ENCODE measurements around the gene NEMP1. TPM values are rescaled to one million over a fixed set of nuclear protein-coding genes. Genes with fewer than 3 reads are reported as not detected.

NEMP1 gene
- total and polyA plus RNA-seq, 2 of the 13 experiments (the other 11 are each of a cell fraction or from before 2014, with no cell fraction given) = 11.4 to 12.9 TPM

DNA sequence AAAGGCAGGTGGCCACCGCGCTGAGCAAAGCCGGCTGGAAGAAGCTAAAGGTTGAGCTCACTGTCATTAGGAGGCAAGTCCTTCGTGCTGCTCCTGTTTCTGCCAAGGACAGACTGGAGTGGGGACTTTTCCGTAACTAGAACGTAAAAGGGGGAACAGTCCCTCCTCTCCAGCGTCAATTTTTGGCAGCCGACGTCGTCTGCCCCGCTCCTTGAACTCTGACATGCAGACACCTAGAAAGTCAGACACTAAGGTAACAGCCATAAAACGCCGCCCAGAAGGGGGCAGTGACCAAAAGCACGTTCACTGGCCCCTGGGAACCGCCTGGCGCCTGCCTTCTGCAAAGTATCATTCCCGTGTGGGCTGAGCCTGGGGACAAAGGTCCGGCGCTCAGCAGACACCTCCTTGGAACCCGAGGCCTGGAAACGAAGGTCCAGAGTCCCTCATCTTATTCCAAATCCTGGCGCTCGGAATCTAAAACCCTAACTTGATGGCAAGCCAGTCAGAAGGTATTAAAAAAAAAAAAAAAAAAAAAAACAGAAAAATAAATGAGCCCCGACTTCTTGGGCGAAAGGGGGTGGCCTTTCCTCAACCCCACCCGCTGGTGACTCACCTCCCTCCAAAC lies 48.6 kb upstream of the NEMP1 start (continued):
- TF ChIP-seq ZNF296 (CRISPR knock-in tag; conservative IDR thresholded peaks at IDR 0.05) (no peak), CEBPG (CRISPR knock-in tag; IDR thresholded peaks at IDR 0.05) (peak; percentile 22; the same call in 1 of the 2 replicates), NFYC (CRISPR knock-in tag; IDR thresholded peaks at IDR 0.05) (no peak), TARDBP (CRISPR knock-in tag; IDR thresholded peaks at IDR 0.05) (peak; percentile 74; the same call in 1 of the 2 replicates), SYNCRIP (IDR thresholded peaks at IDR 0.05; ENCODE audit: insufficient read depth, low read depth, low read length) (no peak), ZNF556 (CRISPR knock-in tag; IDR thresholded peaks at IDR 0.05; ENCODE audit: borderline replicate concordance) (no peak; the same call in 1 of the 2 replicates), SNAPC2 (CRISPR knock-in tag; IDR thresholded peaks at IDR 0.05) (no peak), RAD51 (IDR thresholded peaks at IDR 0.05; ENCODE audit: borderline replicate concordance) (no peak)
- TF ChIP-seq, protein P1, sequence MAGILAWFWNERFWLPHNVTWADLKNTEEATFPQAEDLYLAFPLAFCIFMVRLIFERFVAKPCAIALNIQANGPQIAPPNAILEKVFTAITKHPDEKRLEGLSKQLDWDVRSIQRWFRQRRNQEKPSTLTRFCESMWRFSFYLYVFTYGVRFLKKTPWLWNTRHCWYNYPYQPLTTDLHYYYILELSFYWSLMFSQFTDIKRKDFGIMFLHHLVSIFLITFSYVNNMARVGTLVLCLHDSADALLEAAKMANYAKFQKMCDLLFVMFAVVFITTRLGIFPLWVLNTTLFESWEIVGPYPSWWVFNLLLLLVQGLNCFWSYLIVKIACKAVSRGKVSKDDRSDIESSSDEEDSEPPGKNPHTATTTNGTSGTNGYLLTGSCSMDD (CRISPR knock-in tag; IDR thresholded peaks at IDR 0.05) = no peak
- TF ChIP-seq, protein P2, sequence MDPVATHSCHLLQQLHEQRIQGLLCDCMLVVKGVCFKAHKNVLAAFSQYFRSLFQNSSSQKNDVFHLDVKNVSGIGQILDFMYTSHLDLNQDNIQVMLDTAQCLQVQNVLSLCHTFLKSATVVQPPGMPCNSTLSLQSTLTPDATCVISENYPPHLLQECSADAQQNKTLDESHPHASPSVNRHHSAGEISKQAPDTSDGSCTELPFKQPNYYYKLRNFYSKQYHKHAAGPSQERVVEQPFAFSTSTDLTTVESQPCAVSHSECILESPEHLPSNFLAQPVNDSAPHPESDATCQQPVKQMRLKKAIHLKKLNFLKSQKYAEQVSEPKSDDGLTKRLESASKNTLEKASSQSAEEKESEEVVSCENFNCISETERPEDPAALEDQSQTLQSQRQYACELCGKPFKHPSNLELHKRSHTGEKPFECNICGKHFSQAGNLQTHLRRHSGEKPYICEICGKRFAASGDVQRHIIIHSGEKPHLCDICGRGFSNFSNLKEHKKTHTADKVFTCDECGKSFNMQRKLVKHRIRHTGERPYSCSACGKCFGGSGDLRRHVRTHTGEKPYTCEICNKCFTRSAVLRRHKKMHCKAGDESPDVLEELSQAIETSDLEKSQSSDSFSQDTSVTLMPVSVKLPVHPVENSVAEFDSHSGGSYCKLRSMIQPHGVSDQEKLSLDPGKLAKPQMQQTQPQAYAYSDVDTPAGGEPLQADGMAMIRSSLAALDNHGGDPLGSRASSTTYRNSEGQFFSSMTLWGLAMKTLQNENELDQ (CRISPR knock-in tag; IDR thresholded peaks at IDR 0.05; ENCODE audit: borderline replicate concordance) = no peak
- TF ChIP-seq, protein P3, sequence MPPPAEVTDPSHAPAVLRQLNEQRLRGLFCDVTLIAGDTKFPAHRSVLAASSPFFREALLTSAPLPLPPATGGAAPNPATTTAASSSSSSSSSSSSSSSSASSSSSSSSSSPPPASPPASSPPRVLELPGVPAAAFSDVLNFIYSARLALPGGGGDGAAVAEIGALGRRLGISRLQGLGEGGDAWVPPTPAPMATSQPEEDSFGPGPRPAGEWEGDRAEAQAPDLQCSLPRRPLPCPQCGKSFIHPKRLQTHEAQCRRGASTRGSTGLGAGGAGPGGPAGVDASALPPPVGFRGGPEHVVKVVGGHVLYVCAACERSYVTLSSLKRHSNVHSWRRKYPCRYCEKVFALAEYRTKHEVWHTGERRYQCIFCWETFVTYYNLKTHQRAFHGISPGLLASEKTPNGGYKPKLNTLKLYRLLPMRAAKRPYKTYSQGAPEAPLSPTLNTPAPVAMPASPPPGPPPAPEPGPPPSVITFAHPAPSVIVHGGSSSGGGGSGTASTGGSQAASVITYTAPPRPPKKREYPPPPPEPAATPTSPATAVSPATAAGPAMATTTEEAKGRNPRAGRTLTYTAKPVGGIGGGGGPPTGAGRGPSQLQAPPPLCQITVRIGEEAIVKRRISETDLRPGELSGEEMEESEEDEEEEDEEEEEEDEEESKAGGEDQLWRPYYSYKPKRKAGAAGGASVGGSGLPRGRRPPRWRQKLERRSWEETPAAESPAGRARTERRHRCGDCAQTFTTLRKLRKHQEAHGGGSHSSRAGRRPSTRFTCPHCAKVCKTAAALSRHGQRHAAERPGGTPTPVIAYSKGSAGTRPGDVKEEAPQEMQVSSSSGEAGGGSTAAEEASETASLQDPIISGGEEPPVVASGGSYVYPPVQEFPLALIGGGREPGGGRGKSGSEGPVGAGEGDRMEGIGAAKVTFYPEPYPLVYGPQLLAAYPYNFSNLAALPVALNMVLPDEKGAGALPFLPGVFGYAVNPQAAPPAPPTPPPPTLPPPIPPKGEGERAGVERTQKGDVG (CRISPR knock-in tag; IDR thresholded peaks at IDR 0.05; ENCODE audit: borderline replicate concordance) = no peak
- TF ChIP-seq, protein P4, sequence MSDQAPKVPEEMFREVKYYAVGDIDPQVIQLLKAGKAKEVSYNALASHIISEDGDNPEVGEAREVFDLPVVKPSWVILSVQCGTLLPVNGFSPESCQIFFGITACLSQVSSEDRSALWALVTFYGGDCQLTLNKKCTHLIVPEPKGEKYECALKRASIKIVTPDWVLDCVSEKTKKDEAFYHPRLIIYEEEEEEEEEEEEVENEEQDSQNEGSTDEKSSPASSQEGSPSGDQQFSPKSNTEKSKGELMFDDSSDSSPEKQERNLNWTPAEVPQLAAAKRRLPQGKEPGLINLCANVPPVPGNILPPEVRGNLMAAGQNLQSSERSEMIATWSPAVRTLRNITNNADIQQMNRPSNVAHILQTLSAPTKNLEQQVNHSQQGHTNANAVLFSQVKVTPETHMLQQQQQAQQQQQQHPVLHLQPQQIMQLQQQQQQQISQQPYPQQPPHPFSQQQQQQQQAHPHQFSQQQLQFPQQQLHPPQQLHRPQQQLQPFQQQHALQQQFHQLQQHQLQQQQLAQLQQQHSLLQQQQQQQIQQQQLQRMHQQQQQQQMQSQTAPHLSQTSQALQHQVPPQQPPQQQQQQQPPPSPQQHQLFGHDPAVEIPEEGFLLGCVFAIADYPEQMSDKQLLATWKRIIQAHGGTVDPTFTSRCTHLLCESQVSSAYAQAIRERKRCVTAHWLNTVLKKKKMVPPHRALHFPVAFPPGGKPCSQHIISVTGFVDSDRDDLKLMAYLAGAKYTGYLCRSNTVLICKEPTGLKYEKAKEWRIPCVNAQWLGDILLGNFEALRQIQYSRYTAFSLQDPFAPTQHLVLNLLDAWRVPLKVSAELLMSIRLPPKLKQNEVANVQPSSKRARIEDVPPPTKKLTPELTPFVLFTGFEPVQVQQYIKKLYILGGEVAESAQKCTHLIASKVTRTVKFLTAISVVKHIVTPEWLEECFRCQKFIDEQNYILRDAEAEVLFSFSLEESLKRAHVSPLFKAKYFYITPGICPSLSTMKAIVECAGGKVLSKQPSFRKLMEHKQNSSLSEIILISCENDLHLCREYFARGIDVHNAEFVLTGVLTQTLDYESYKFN (CRISPR knock-in tag; conservative IDR thresholded peaks at IDR 0.05) = peak; percentile 56
- TF ChIP-seq, protein P5, sequence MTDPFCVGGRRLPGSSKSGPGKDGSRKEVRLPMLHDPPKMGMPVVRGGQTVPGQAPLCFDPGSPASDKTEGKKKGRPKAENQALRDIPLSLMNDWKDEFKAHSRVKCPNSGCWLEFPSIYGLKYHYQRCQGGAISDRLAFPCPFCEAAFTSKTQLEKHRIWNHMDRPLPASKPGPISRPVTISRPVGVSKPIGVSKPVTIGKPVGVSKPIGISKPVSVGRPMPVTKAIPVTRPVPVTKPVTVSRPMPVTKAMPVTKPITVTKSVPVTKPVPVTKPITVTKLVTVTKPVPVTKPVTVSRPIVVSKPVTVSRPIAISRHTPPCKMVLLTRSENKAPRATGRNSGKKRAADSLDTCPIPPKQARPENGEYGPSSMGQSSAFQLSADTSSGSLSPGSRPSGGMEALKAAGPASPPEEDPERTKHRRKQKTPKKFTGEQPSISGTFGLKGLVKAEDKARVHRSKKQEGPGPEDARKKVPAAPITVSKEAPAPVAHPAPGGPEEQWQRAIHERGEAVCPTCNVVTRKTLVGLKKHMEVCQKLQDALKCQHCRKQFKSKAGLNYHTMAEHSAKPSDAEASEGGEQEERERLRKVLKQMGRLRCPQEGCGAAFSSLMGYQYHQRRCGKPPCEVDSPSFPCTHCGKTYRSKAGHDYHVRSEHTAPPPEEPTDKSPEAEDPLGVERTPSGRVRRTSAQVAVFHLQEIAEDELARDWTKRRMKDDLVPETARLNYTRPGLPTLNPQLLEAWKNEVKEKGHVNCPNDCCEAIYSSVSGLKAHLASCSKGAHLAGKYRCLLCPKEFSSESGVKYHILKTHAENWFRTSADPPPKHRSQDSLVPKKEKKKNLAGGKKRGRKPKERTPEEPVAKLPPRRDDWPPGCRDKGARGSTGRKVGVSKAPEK (CRISPR knock-in tag; IDR thresholded peaks at IDR 0.05; ENCODE audit: borderline replicate concordance) = no peak

Measured in HepG2 (cell line).